Renal cortex interstitium (tissue), 11 donors: ENCODE results near the gene SOX11. TPM values are rescaled to one million over a fixed set of nuclear protein-coding genes. Genes with fewer than 3 reads are reported as not detected.

ENCODE experiments used
- DNase-seq, 11 donors: peaks; one replicate each; pipeline ENCODE4 v3.0.0-alpha.2; 2013; ENCODE audit warnings: low read depth in 9 of 11, low spot score in 4 of 11; ENCODE audit errors: extremely low read depth in 1 of 11
- polyA plus RNA-seq, 3 donors: library from polyadenylated mRNA; unstranded; fragments of 120-200 nt; gene quantifications; one replicate each; pipeline ENCODE4 v1.2.1, GENCODE V29; 2013; ENCODE audit not compliant: insufficient read length in 3 of 3

SOX11 gene
- polyA plus RNA-seq, 3 donors: 19.0 to 22.1 (median 19.4) TPM

DNA sequence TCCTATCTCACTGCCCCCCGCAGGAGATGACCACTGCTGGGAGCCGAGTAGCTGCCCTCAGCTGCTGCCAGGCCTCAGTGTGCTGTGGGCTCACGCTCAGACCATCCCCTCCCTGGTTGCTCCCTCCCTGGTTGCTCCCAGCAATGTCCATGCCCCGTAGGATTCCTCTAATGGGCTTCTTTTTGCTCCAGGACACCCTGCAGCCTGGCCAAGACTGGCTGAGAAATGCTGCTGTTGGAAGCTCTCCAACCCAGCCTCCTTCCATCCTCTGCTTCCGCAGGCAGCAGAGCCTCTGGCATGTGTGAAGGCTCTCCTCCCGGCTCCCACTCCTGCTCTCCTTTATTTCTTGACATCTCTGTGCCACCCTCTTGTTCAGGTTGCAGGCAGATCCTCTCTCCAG lies 48.6 kb downstream of the SOX11 start:
- no peak for DNase-seq

- no peak for DNase-seq
These were observed 49.1 kb downstream of the SOX11 start for GRCh38 chr2:5741242-5741641.

DNA sequence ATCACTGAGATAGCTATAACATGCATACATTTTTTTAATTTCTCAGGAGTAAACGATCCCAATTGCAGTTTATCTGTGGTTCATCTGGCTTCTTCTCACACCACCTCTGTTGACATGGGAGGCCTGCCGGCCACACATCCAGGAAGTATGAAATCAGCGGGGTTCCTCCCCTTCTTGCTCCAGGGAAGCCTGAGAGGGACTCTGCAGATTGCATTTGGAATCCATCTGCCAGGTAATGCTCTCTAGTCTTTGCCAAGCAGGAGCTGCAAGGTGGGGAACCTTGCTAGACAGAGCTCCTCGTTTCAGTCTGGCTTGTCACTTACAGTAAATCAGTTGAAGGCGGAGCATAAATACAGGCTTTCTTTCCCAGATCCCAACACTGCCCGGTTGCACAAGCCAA lies 49.9 kb downstream of the SOX11 start:
- DNase-seq: no peak

DNA sequence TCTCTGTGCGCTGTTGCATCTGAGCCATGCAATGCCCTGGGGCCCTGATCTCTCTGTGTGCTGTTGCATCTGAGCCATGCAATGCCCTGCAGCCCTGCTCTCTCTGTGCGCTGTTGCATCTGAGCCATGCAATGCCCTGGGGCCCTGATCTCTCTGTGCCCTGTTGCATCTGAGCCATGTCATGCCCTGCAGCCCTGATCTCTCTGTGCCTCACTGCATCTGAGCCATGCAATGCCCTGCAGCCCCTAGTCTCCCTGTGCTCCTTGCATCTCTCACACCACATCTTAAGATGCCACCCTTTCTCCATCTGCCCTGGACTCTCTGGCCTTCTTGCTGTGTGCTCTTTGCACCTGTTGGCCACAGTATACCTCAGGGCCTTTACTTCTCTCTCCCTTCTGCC lies 56.2 kb downstream of the SOX11 start:
- no peak for DNase-seq

DNA sequence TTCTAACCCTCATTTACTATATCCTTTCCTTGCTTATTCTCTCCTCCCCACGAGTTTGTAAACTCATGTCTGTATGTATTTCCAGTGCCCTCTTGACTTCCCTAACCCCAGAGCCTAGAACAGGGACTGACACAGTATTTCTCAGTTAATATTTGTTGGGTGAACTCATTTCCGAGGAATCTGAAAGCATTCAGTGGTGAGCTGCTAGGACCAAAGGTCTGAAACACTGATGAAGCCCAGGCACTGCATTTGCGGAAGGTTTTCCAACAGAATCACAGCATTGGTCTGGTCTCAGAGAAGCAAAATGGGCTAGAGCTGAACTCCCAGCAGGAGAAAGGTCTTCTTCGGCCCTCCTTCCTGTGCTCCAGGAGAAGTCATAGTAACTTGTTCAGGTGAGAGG lies 56.8 kb downstream of the SOX11 start:
- DNase-seq: no peak

DNA sequence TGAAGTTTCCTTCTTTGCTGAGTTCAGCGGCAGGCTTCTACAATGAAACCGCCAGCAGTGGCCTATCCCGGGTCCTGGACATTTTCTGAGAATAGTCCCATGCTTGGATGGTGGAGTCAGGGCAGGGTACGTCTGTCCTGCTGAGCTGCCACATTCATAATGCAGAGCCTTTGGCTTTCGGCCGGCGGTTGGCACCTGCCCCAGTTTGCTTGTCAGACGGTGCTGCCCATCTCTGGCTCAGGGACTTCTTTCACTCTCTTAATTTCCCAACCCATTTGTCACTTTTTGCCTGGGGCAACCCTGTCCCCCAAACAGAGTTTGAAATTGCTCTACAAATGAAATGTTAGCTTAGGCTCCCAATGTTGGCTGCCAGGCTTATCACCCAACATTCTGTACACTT lies 57.2 kb downstream of the SOX11 start:
- DNase-seq: no peak
